HCT116 (cell line): ENCODE results near the gene ZNF181. TPM values are rescaled to one million over a fixed set of nuclear protein-coding genes. Genes with fewer than 3 reads are reported as not detected.

Experiments used
- ATAC-seq: fragments of 200-7000 bp; cut with Tn5 transposase; 2 replicates; pipeline ENCODE4 v1.9.1; 2020; ENCODE audit warnings: mild to moderate bottlenecking, moderate library complexity
- BruUV-seq: library from RNA; stranded (reverse); fragments of 400-500 nt; replicated peaks from 2 replicates; lab custom pipeline; 2021; lab: Mats Ljungman, UMichigan
- CTCF ChIA-PET: fragments of 300-600 bp; sonication (Branson Sonifier 250); formaldehyde crosslinking; loops from one replicate; lab custom pipeline; 2021; ENCODE audit warnings: antibody characterized with exemption; lab: Charles Lee
- POLR2A ChIA-PET: fragments of 300-600, 350-600 bp; sonication (Branson Sonifier 250); formaldehyde crosslinking; loops from one replicate; lab custom pipeline; 2021; ENCODE audit warnings: antibody characterized with exemption; lab: Charles Lee
- RAD21 ChIA-PET, 2 experiments: fragments of 300-600 bp; sonication (Branson Sonifier 250); formaldehyde crosslinking; loops; one replicate each; lab custom pipeline; 2023; ENCODE audit warnings: low total read pairs in 2 of 2; ENCODE audit not compliant: uncharacterized antibody in 2 of 2, unreplicated experiment in 2 of 2, low non-redundant PET in 1 of 2; lab: Charles Lee
- DNase-seq: peaks from one replicate; pipeline ENCODE4 v3.0.0-alpha.2; 2010; ENCODE audit warnings: low read depth, low spot score
- H2AFZ ChIP-seq: fragments of 200-600 bp; shearing (Covaris generic), sonication (generic); 2 replicates; pipeline ENCODE4 v1.6.1; 2017; ENCODE audit warnings: low read depth, mixed run types, mixed read lengths, antibody characterized with exemption, low read length; ENCODE audit not compliant: poor library complexity, severe bottlenecking
- H3K27ac ChIP-seq: 2 replicates; pipeline ENCODE4 v1.5.1; 2012; ENCODE audit warnings: low read depth, low read length
- H3K27me3 ChIP-seq: fragments of 200-600 bp; sonication (generic); 2 replicates; pipeline ENCODE4 v1.6.1; 2016; ENCODE audit warnings: mixed run types, low read length, mixed read lengths; ENCODE audit not compliant: insufficient read depth
- H3K36me3 ChIP-seq, 2 experiments: fragments of 200-500 bp in 1 of 2; fragments of 200-600 bp in 1 of 2; sonication (Bioruptor generic) in 1 of 2; sonication (generic) in 1 of 2; 2 replicates each; pipeline versions ENCODE4 v1.5.1 to v1.6.1; 2014 to 2016; ENCODE audit warnings: low read length in 2 of 2, inconsistent platforms in 1 of 2, mixed read lengths in 1 of 2, mixed run types in 1 of 2; ENCODE audit not compliant: insufficient read depth in 2 of 2, control insufficient read depth in 1 of 2
- H3K4me1 ChIP-seq, 2 experiments: fragments of 200-600 bp in 1 of 2; sonication (generic) in 1 of 2; 2 replicates each; pipeline versions ENCODE4 v1.5.1 to v1.6.1; 2012 to 2017; ENCODE audit warnings: low read length in 2 of 2, inconsistent platforms in 1 of 2, mild to moderate bottlenecking in 1 of 2, mixed read lengths in 1 of 2, mixed run types in 1 of 2, moderate library complexity in 1 of 2; ENCODE audit not compliant: insufficient read depth in 2 of 2, control insufficient read depth in 1 of 2
- H3K4me2 ChIP-seq: fragments of 200-600 bp; sonication (generic); 2 replicates; pipeline ENCODE4 v1.6.1; 2017; ENCODE audit warnings: mixed run types, low read length, mixed read lengths
- H3K4me3 ChIP-seq, 2 experiments: fragments of 200-600 bp in 1 of 2; sonication (generic) in 1 of 2; replicated peaks in 1 of 2; 2 replicates each; pipeline ENCODE4 v1.5.1; 2011 to 2016; ENCODE audit warnings: low read length in 2 of 2, control low read depth in 1 of 2, low read depth in 1 of 2, mild to moderate bottlenecking in 1 of 2, mixed read lengths in 1 of 2, mixed run types in 1 of 2
- H3K79me2 ChIP-seq: fragments of 200-600 bp; sonication (generic); 2 replicates; pipeline ENCODE4 v1.6.1; 2017; ENCODE audit warnings: mild to moderate bottlenecking, mixed run types, low read length, moderate library complexity, mixed read lengths; ENCODE audit not compliant: insufficient read depth
- H3K9ac ChIP-seq: fragments of 200-600 bp; sonication (generic); 2 replicates; pipeline ENCODE4 v1.6.1; 2016; ENCODE audit warnings: low read length, mixed read lengths
- H3K9me2 ChIP-seq: fragments of 200-600 bp; sonication (generic), shearing (Covaris generic); 2 replicates; pipeline ENCODE4 v1.6.1; 2017; ENCODE audit warnings: mixed run types, mild to moderate bottlenecking, moderate library complexity; ENCODE audit not compliant: insufficient read depth
- H3K9me3 ChIP-seq, 2 experiments: fragments of 200-500 bp in 1 of 2; fragments of 200-600 bp in 1 of 2; sonication (Bioruptor generic) in 1 of 2; sonication (generic) in 1 of 2; 2 replicates each; pipeline ENCODE4 v1.6.1; 2014 to 2017; ENCODE audit warnings: low read length in 2 of 2, mixed read lengths in 2 of 2, inconsistent platforms in 1 of 2, low read depth in 1 of 2, mild to moderate bottlenecking in 1 of 2, mixed run types in 1 of 2, moderate library complexity in 1 of 2; ENCODE audit not compliant: control insufficient read depth in 1 of 2, insufficient read depth in 1 of 2
- H4K20me1 ChIP-seq: fragments of 200-600 bp; sonication (generic), shearing (Covaris generic); 2 replicates; pipeline ENCODE4 v1.6.1; 2017; ENCODE audit warnings: mixed run types, mild to moderate bottlenecking, moderate library complexity; ENCODE audit not compliant: insufficient read depth
- CEBPB ChIP-seq: IDR thresholded peaks from 2 replicates; pipeline ENCODE4 v1.6.1; 2012; ENCODE audit warnings: low read depth
- ELF1 ChIP-seq: IDR thresholded peaks from 2 replicates; pipeline ENCODE4 v1.6.1; 2012; ENCODE audit warnings: low read depth, borderline replicate concordance
- EZH2phosphoT487 ChIP-seq: fragments of 200-600 bp; IDR thresholded peaks from 2 replicates; pipeline ENCODE4 v1.6.1; 2018; ENCODE audit warnings: antibody characterized with exemption, borderline replicate concordance
- FOSL1 ChIP-seq: IDR thresholded peaks from 2 replicates; pipeline ENCODE4 v1.6.1; 2012; ENCODE audit warnings: low read depth
- JUND ChIP-seq: IDR thresholded peaks from 2 replicates; pipeline ENCODE4 v1.6.1; 2012
- POLR2A ChIP-seq: IDR thresholded peaks from 2 replicates; pipeline ENCODE4 v1.7.0; 2011; ENCODE audit warnings: borderline replicate concordance; ENCODE audit not compliant: insufficient read depth, insufficient read length; ENCODE audit errors: extremely low read depth
- POLR2AphosphoS5 ChIP-seq: IDR thresholded peaks from 2 replicates; pipeline ENCODE4 v1.6.1; 2011; ENCODE audit warnings: mild to moderate bottlenecking, low read depth, low read length, moderate library complexity
- RAD21 ChIP-seq: IDR thresholded peaks from 2 replicates; pipeline ENCODE4 v1.6.1; 2012; ENCODE audit warnings: low read depth, mild to moderate bottlenecking
- REST ChIP-seq: IDR thresholded peaks from 2 replicates; pipeline ENCODE4 v1.6.1; 2012; ENCODE audit warnings: low read depth
- SP1 ChIP-seq: IDR thresholded peaks from 2 replicates; pipeline ENCODE4 v1.6.1; 2012; ENCODE audit warnings: low read depth
- SRF ChIP-seq: IDR thresholded peaks from 2 replicates; pipeline ENCODE4 v1.6.1; 2012; ENCODE audit warnings: low read depth
- TCF7L2 ChIP-seq: IDR thresholded peaks from 2 replicates; pipeline ENCODE4 v1.7.0; 2011; ENCODE audit warnings: borderline replicate concordance, inconsistent platforms; ENCODE audit not compliant: insufficient read depth, insufficient read length; ENCODE audit errors: extremely low read depth
- YY1 ChIP-seq: IDR thresholded peaks from 2 replicates; pipeline ENCODE4 v1.6.1; 2011; ENCODE audit warnings: low read length, low read depth, moderate library complexity, mild to moderate bottlenecking; ENCODE audit not compliant: insufficient replicate concordance; ENCODE audit errors: extremely low read depth
- ZBTB33 ChIP-seq: IDR thresholded peaks from 2 replicates; pipeline ENCODE4 v1.6.1; 2011; ENCODE audit warnings: mild to moderate bottlenecking, low read length, moderate library complexity; ENCODE audit not compliant: insufficient replicate concordance; ENCODE audit errors: extremely low read depth
- ZNF274 ChIP-seq: fragments of 200-500 bp; sonication (Bioruptor generic); IDR thresholded peaks from 2 replicates; pipeline ENCODE4 v1.6.1; 2014; ENCODE audit warnings: mild to moderate bottlenecking, low read depth, low read length, inconsistent platforms
- intact Hi-C: fragments of 100-400 bp; cut with micrococcal nuclease; formaldehyde crosslinking; loops from 2 replicates; pipeline ENCODE4 v1.10.0; 2022
- total RNA-seq: library from RNA; stranded (reverse); gene quantifications from one replicate; pipeline ENCODE4 v1.2.1, GENCODE V29; 2021; ENCODE audit not compliant: unreplicated experiment
- TF ChIP-seq, protein P1 (sequence below), 3 experiments: fragments of 200-600 bp in 1 of 3; sonication (generic) in 1 of 3; IDR thresholded peaks in 2 of 3; conservative IDR thresholded peaks in 1 of 3; 2 replicates each; pipeline ENCODE4 v1.5.1; 2012 to 2017; ENCODE audit warnings: low read depth in 2 of 3, low read length in 2 of 3, antibody characterized with exemption in 1 of 3, borderline replicate concordance in 1 of 3, control low read depth in 1 of 3, mild to moderate bottlenecking in 1 of 3, mixed read lengths in 1 of 3, mixed run types in 1 of 3, moderate library complexity in 1 of 3; ENCODE audit not compliant: insufficient read depth in 1 of 3

The ZNF181 gene
- total RNA-seq, 1 experiment from 2014 or later: 4.0 TPM

- no TSS peak for BruUV-seq
- Histone ChIP-seq H3K27ac (no peak overlapping the region), H3K79me2 (no peaks in the 10 kb centered on the region), H3K9me3 (peaks cover 7 to 10% of the 10 kb centered on the region in 2 experiments; a peak in 2 of 4 replicates), H3K9ac (no peak overlapping the region), H3K4me1 (no peaks in the 10 kb centered on the region), H3K36me3 (no peaks in the 10 kb centered on the region), H3K4me3 (no peak overlapping the region), H2AFZ (no peak overlapping the region), H3K27me3 (no peaks in the 10 kb centered on the region), H4K20me1 (no peaks in the 10 kb centered on the region), H3K4me2 (no peak overlapping the region), H3K9me2 (no peaks in the 10 kb centered on the region)
- ChIA-PET CTCF (no interaction called here), POLR2A (no interaction called here), RAD21 (no interaction called here)
- TF ChIP-seq POLR2AphosphoS5: no peak
- TF ChIP-seq REST: no peak
- TF ChIP-seq, protein P1, sequence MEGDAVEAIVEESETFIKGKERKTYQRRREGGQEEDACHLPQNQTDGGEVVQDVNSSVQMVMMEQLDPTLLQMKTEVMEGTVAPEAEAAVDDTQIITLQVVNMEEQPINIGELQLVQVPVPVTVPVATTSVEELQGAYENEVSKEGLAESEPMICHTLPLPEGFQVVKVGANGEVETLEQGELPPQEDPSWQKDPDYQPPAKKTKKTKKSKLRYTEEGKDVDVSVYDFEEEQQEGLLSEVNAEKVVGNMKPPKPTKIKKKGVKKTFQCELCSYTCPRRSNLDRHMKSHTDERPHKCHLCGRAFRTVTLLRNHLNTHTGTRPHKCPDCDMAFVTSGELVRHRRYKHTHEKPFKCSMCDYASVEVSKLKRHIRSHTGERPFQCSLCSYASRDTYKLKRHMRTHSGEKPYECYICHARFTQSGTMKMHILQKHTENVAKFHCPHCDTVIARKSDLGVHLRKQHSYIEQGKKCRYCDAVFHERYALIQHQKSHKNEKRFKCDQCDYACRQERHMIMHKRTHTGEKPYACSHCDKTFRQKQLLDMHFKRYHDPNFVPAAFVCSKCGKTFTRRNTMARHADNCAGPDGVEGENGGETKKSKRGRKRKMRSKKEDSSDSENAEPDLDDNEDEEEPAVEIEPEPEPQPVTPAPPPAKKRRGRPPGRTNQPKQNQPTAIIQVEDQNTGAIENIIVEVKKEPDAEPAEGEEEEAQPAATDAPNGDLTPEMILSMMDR (IDR thresholded peaks at IDR 0.05 in 2 of 3, conservative IDR thresholded peaks at IDR 0.05 in 1 of 3; ENCODE audit: borderline replicate concordance in 1 of 3, insufficient read depth in 1 of 3, low read depth in 2 of 3, low read length in 2 of 3): no peak
- no peak for TF ChIP-seq CEBPB
- no peak for TF ChIP-seq ZNF274
- TF ChIP-seq FOSL1: no peak
- no peak for TF ChIP-seq EZH2phosphoT487
- TF ChIP-seq JUND: no peak
- TF ChIP-seq POLR2A: no peak
- no peak for TF ChIP-seq YY1
- TF ChIP-seq ZBTB33: no peak
- TF ChIP-seq SRF: no peak
- TF ChIP-seq ELF1: no peak
- no peak for TF ChIP-seq TCF7L2
- no peak for TF ChIP-seq SP1
- no peak for TF ChIP-seq RAD21
- no peak for ATAC-seq
- intact Hi-C loops: no loop called here
- DNase-seq: no peak
Observed at GRCh38 chr19:34778342-34778741, 44.3 kb downstream of the ZNF181 start.
